GM23338 (cell line): Measurements from ENCODE around the gene FNDC10. TPM values are rescaled to one million over a fixed set of nuclear protein-coding genes. Genes with fewer than 3 reads are reported as not detected.

Experiments
- ATAC-seq: fragments of 200-7000 bp; cut with Tn5 transposase; 3 replicates; pipeline ENCODE4 v1.9.1; 2020
- DNase-seq: peaks from one replicate; pipeline ENCODE4 v3.0.0-alpha.2; 2015; ENCODE audit warnings: low spot score
- H2AFZ ChIP-seq: fragments of 200-600 bp; sonication (generic); 2 replicates; pipeline ENCODE4 v1.8.0; 2016; ENCODE audit warnings: antibody characterized with exemption, mild to moderate bottlenecking, moderate library complexity
- H3F3A ChIP-seq: fragments of 200-600 bp; sonication (generic); replicated peaks from 2 replicates; pipeline ENCODE4 v1.8.0; 2017; ENCODE audit warnings: antibody characterized with exemption, mixed run types, low read depth
- H3K27ac ChIP-seq: fragments of 200-600 bp; sonication (generic); 2 replicates; pipeline ENCODE4 v1.6.1; 2016; ENCODE audit warnings: low read depth
- H3K27me3 ChIP-seq: fragments of 200-600 bp; sonication (generic); 2 replicates; pipeline ENCODE4 v1.8.0; 2016; ENCODE audit warnings: mild to moderate bottlenecking, mixed run types, moderate library complexity; ENCODE audit not compliant: insufficient read depth
- H3K36me3 ChIP-seq: fragments of 200-600 bp; sonication (generic); 2 replicates; pipeline ENCODE4 v1.8.0; 2016; ENCODE audit warnings: mild to moderate bottlenecking; ENCODE audit not compliant: insufficient read depth
- H3K4me1 ChIP-seq: fragments of 200-600 bp; sonication (generic); 2 replicates; pipeline ENCODE4 v1.8.0; 2016; ENCODE audit warnings: mild to moderate bottlenecking, moderate library complexity; ENCODE audit not compliant: insufficient read depth
- H3K4me2 ChIP-seq: fragments of 200-600 bp; sonication (generic); 2 replicates; pipeline ENCODE4 v1.7.1; 2017; ENCODE audit warnings: mixed run types
- H3K4me3 ChIP-seq: fragments of 200-600 bp; sonication (generic); 2 replicates; pipeline ENCODE4 v1.6.1; 2016; ENCODE audit warnings: mixed run types
- H3K79me2 ChIP-seq: fragments of 200-600 bp; sonication (generic); replicated peaks from 2 replicates; pipeline ENCODE4 v1.8.0; 2017; ENCODE audit warnings: mild to moderate bottlenecking; ENCODE audit not compliant: insufficient read depth
- H3K9me2 ChIP-seq: fragments of 200-600 bp; sonication (generic); 2 replicates; pipeline ENCODE4 v1.8.0; 2017; ENCODE audit not compliant: insufficient read depth
- H4K20me1 ChIP-seq: fragments of 200-600 bp; sonication (generic); replicated peaks from 2 replicates; pipeline ENCODE4 v1.8.0; 2017; ENCODE audit warnings: mild to moderate bottlenecking; ENCODE audit not compliant: insufficient read depth
- H3K27ac Mint-ChIP-seq: 2 replicates; pipeline ENCODE4 v1.8.0; 2020; ENCODE audit warnings: inconsistent platforms, mild to moderate bottlenecking, moderate library complexity, mixed read lengths
- H3K27me3 Mint-ChIP-seq: 3 replicates; pipeline ENCODE4 v1.8.0; 2022; ENCODE audit warnings: low read depth, mild to moderate bottlenecking, moderate library complexity, mixed read lengths, inconsistent platforms; ENCODE audit not compliant: insufficient read depth, poor library complexity
- H3K36me3 Mint-ChIP-seq: 3 replicates; pipeline ENCODE4 v1.8.0; 2021; ENCODE audit warnings: low read depth, mild to moderate bottlenecking, inconsistent platforms, moderate library complexity, mixed read lengths
- H3K4me1 Mint-ChIP-seq: 3 replicates; pipeline ENCODE4 v1.8.0; 2020; ENCODE audit warnings: mild to moderate bottlenecking, inconsistent platforms, mixed read lengths
- H3K4me3 Mint-ChIP-seq: 3 replicates; pipeline ENCODE4 v1.8.0; 2021; ENCODE audit warnings: moderate library complexity, mild to moderate bottlenecking, inconsistent platforms, mixed read lengths
- H3K9me3 Mint-ChIP-seq: 3 replicates; pipeline ENCODE4 v1.8.0; 2020; ENCODE audit warnings: moderate library complexity, mild to moderate bottlenecking, inconsistent platforms, mixed read lengths
- CREB1 ChIP-seq: fragments of 250-450 bp; sonication (Bioruptor Pico); IDR thresholded peaks from 2 replicates; pipeline ENCODE4 v1.5.0; 2020; ENCODE audit warnings: low read depth, mild to moderate bottlenecking, moderate library complexity
- CTCF ChIP-seq, 2 experiments: fragments of 200-600 bp in 1 of 2; sonication (generic) in 1 of 2; conservative IDR thresholded peaks; 2 replicates each; pipeline versions ENCODE4 v1.5.1 to v1.6.1; 2016 to 2017; ENCODE audit warnings: antibody characterized with exemption in 2 of 2, low read depth in 2 of 2, mild to moderate bottlenecking in 2 of 2, moderate library complexity in 1 of 2
- ETS1 ChIP-seq: IDR thresholded peaks from 2 replicates; pipeline ENCODE4 v1.6.1; 2016; ENCODE audit warnings: antibody characterized with exemption
- EZH2 ChIP-seq: fragments of 200-600 bp; sonication (generic); IDR thresholded peaks from one replicate; pipeline ENCODE4 v1.8.0; 2017; ENCODE audit warnings: antibody characterized with exemption, mild to moderate bottlenecking, low read depth; ENCODE audit not compliant: unreplicated experiment
- EZH2phosphoT487 ChIP-seq: fragments of 200-600 bp; sonication (generic); IDR thresholded peaks from one replicate; pipeline ENCODE4 v1.8.1; 2018; ENCODE audit warnings: antibody characterized with exemption; ENCODE audit not compliant: unreplicated experiment
- JUNB ChIP-seq: IDR thresholded peaks from one replicate; pipeline ENCODE4 v1.6.1; 2016; ENCODE audit warnings: antibody characterized with exemption; ENCODE audit not compliant: unreplicated experiment
- NANOG ChIP-seq: IDR thresholded peaks from 2 replicates; pipeline ENCODE4 v1.6.1; 2016; ENCODE audit warnings: antibody characterized with exemption, borderline replicate concordance
- POLR2AphosphoS5 ChIP-seq: IDR thresholded peaks from 2 replicates; pipeline ENCODE4 v1.6.1; 2016; ENCODE audit warnings: antibody characterized with exemption, low read depth
- REST ChIP-seq: IDR thresholded peaks from one replicate; pipeline ENCODE4 v1.6.1; 2018; ENCODE audit warnings: antibody characterized with exemption; ENCODE audit not compliant: unreplicated experiment
- STAT1 ChIP-seq: IDR thresholded peaks from one replicate; pipeline ENCODE4 v1.6.1; 2016; ENCODE audit warnings: antibody characterized with exemption; ENCODE audit not compliant: unreplicated experiment
- ZNF114 ChIP-seq: fragments of 250-450 bp; sonication (Bioruptor Pico); IDR thresholded peaks from 2 replicates; pipeline ENCODE4 v1.5.0; 2020; ENCODE audit warnings: mild to moderate bottlenecking, moderate library complexity
- ZNF331 ChIP-seq: fragments of 250-450 bp; sonication (Bioruptor Pico); IDR thresholded peaks from 2 replicates; pipeline ENCODE4 v1.5.0; 2020; ENCODE audit warnings: low read depth, mild to moderate bottlenecking, moderate library complexity
- ZNF462 ChIP-seq: fragments of 250-450 bp; sonication (Bioruptor Pico); IDR thresholded peaks from 2 replicates; pipeline ENCODE4 v1.5.0; 2020; ENCODE audit warnings: mild to moderate bottlenecking, moderate library complexity
- polyA plus RNA-seq: library from polyadenylated mRNA; unstranded; fragments of >200 nt; fragmentation: Nextera tagmentation; extraction: Ambion mirVana; gene quantifications from 2 replicates; pipeline ENCODE4 v1.2.1, GENCODE V29; 2016
- total RNA-seq: library from RNA; depleted of rRNA; stranded (reverse); fragments of >200 nt; shearing (Covaris generic); gene quantifications from 2 replicates; pipeline ENCODE4 v1.2.3, GENCODE V29; 2014

FNDC10 gene
- total and polyA plus RNA-seq, 2 experiments from 2014 or later = 7.7 to 15.1 TPM

GRCh38 chr1:1621173-1622009 lies 21.5 kb upstream of the FNDC10 start:
- no peak overlapping the region for H3K27ac ChIP-seq
- no peak overlapping the region for H3K4me3 ChIP-seq
- no peaks in the 10 kb centered on the region for H3K9me2 ChIP-seq
- Mint-ChIP-seq H3K27ac (no peak overlapping the region), H3K9me3 (no peaks in the 10 kb centered on the region; the same call in 2 of the 3 replicates), H3K27me3 (peaks cover 16% of the 10 kb centered on the region), H3K4me1 (no peaks in the 10 kb centered on the region; the same call in 2 of the 3 replicates), H3K4me3 (no peak overlapping the region), H3K36me3 (no peaks in the 10 kb centered on the region; the same call in 2 of the 3 replicates)
- no peak overlapping the region for H3K4me2 ChIP-seq
- no peak for ATAC-seq
- DNase-seq = no peak
- no peaks in the 10 kb centered on the region for H3K27me3 ChIP-seq
- H2AFZ ChIP-seq = no peak overlapping the region
- no peaks in the 10 kb centered on the region; the same call in 1 of the 2 replicates for H3K79me2 ChIP-seq
- peaks cover 5% of the 10 kb centered on the region for H4K20me1 ChIP-seq
- no peaks in the 10 kb centered on the region; the same call in 1 of the 2 replicates for H3F3A ChIP-seq
- H3K36me3 ChIP-seq = no peaks in the 10 kb centered on the region
- TF ChIP-seq ZNF462 (CRISPR knock-in tag) = no peak
- TF ChIP-seq JUNB = no peak
- TF ChIP-seq EZH2 = no peak
- no peak for TF ChIP-seq REST
- no peak for TF ChIP-seq EZH2phosphoT487
- TF ChIP-seq ZNF114 (CRISPR knock-in tag) = no peak
- TF ChIP-seq POLR2AphosphoS5 = no peak
- TF ChIP-seq CTCF (conservative IDR thresholded peaks at IDR 0.05; ENCODE audit: low read depth in 2 of 2) = no peak
- no peak for TF ChIP-seq NANOG
- no peak for TF ChIP-seq CREB1 (CRISPR knock-in tag)
- TF ChIP-seq STAT1 = no peak
- no peak for TF ChIP-seq ZNF331 (CRISPR knock-in tag)
- TF ChIP-seq ETS1 = no peak
- no peaks in the 10 kb centered on the region; the same call in 1 of the 2 replicates for H3K4me1 ChIP-seq
